H9 (cell line): Measurements from ENCODE around the gene MGAT5B. TPM values are rescaled to one million over a fixed set of nuclear protein-coding genes. Genes with fewer than 3 reads are reported as not detected.

ENCODE experiments used
- DNase-seq: peaks from one replicate; pipeline ENCODE4 v3.0.0-alpha.2; 2017
- H2AFZ ChIP-seq: one replicate; pipeline ENCODE4 v1.6.1; 2013; ENCODE audit warnings: mild to moderate bottlenecking, low read length, control low read depth, moderate library complexity
- H2AK5ac ChIP-seq: 2 replicates; pipeline ENCODE4 v1.6.1; 2013; ENCODE audit warnings: low read length, control low read depth, mixed read lengths; ENCODE audit not compliant: insufficient read length
- H2BK120ac ChIP-seq: one replicate; pipeline ENCODE4 v1.6.1; 2013; ENCODE audit warnings: low read depth, mild to moderate bottlenecking, low read length, control low read depth, inconsistent platforms; ENCODE audit not compliant: poor library complexity, severe bottlenecking
- H2BK12ac ChIP-seq: 2 replicates; pipeline ENCODE4 v1.6.1; 2013; ENCODE audit warnings: low read length, control low read depth, mixed read lengths, low read depth; ENCODE audit not compliant: insufficient read length
- H2BK15ac ChIP-seq: 2 replicates; pipeline ENCODE4 v1.6.1; 2013; ENCODE audit warnings: low read depth, low read length, control low read depth
- H2BK20ac ChIP-seq: one replicate; pipeline ENCODE4 v1.6.1; 2013; ENCODE audit warnings: low read depth, mild to moderate bottlenecking, low read length, control low read depth, inconsistent platforms; ENCODE audit not compliant: poor library complexity, severe bottlenecking
- H2BK5ac ChIP-seq: 2 replicates; pipeline ENCODE4 v1.6.1; 2013; ENCODE audit warnings: low read length, control low read depth, mixed read lengths; ENCODE audit not compliant: insufficient read length
- H3K14ac ChIP-seq: 2 replicates; pipeline ENCODE4 v1.6.1; 2013; ENCODE audit warnings: low read length, control low read depth; ENCODE audit not compliant: insufficient read depth
- H3K18ac ChIP-seq: 2 replicates; pipeline ENCODE4 v1.6.1; 2013; ENCODE audit warnings: low read depth, mild to moderate bottlenecking, mixed read lengths, low read length, control low read depth; ENCODE audit not compliant: insufficient read length
- H3K23ac ChIP-seq: 2 replicates; pipeline ENCODE4 v1.6.1; 2013; ENCODE audit warnings: low read length, control low read depth, mixed read lengths, low read depth; ENCODE audit not compliant: insufficient read length
- H3K23me2 ChIP-seq: 2 replicates; pipeline ENCODE4 v1.6.1; 2013; ENCODE audit warnings: low read depth, mild to moderate bottlenecking, mixed read lengths, low read length, control low read depth; ENCODE audit not compliant: insufficient read length, poor library complexity, severe bottlenecking
- H3K27ac ChIP-seq: 2 replicates; pipeline ENCODE4 v1.5.1; 2013; ENCODE audit warnings: low read length, control low read depth, mixed read lengths, low read depth; ENCODE audit not compliant: insufficient read length
- H3K27me3 ChIP-seq: 2 replicates; pipeline ENCODE4 v1.6.1; 2013; ENCODE audit warnings: low read length, control low read depth, inconsistent platforms; ENCODE audit not compliant: insufficient read depth
- H3K4ac ChIP-seq: 2 replicates; pipeline ENCODE4 v1.6.1; 2013; ENCODE audit warnings: low read depth, mild to moderate bottlenecking, control low read depth, inconsistent platforms, low read length, moderate library complexity
- H3K4me1 ChIP-seq: 2 replicates; pipeline ENCODE4 v1.6.1; 2013; ENCODE audit warnings: low read length, control low read depth, inconsistent platforms; ENCODE audit not compliant: insufficient read depth
- H3K4me2 ChIP-seq: 2 replicates; pipeline ENCODE4 v1.6.1; 2013; ENCODE audit warnings: low read length, control low read depth, mixed read lengths; ENCODE audit not compliant: insufficient read length, insufficient read depth
- H3K56ac ChIP-seq: 2 replicates; pipeline ENCODE4 v1.6.1; 2013; ENCODE audit warnings: low read depth, mild to moderate bottlenecking, mixed read lengths, low read length, control low read depth; ENCODE audit not compliant: insufficient read length
- H3K79me1 ChIP-seq: 2 replicates; pipeline ENCODE4 v1.6.1; 2013; ENCODE audit warnings: low read depth, mild to moderate bottlenecking, moderate library complexity, low read length, control low read depth, inconsistent platforms; ENCODE audit not compliant: insufficient read depth, poor library complexity, severe bottlenecking
- H3K79me2 ChIP-seq: 2 replicates; pipeline ENCODE4 v1.6.1; 2013; ENCODE audit warnings: low read length, control low read depth, inconsistent platforms; ENCODE audit not compliant: insufficient read depth
- H3K9ac ChIP-seq: 2 replicates; pipeline ENCODE4 v1.6.1; 2013; ENCODE audit warnings: low read length, control low read depth, mixed read lengths; ENCODE audit not compliant: insufficient read length; ENCODE audit errors: extremely low read depth
- H3K9me3 ChIP-seq: one replicate; pipeline ENCODE4 v1.6.1; 2013; ENCODE audit warnings: low read depth, low read length, inconsistent platforms; ENCODE audit not compliant: control insufficient read depth
- H3T11ph ChIP-seq: one replicate; pipeline ENCODE4 v1.6.1; 2013; ENCODE audit warnings: mild to moderate bottlenecking, low read length, control low read depth, inconsistent platforms
- H4K20me1 ChIP-seq: one replicate; pipeline ENCODE4 v1.6.1; 2013; ENCODE audit not compliant: control insufficient read depth, insufficient read length, insufficient read depth
- H4K5ac ChIP-seq: 2 replicates; pipeline ENCODE4 v1.6.1; 2013; ENCODE audit warnings: low read depth, mild to moderate bottlenecking, mixed read lengths, low read length, control low read depth; ENCODE audit not compliant: insufficient read length
- H4K8ac ChIP-seq: replicated peaks from 2 replicates; pipeline ENCODE4 v1.6.1; 2013; ENCODE audit warnings: low read length, control low read depth, mixed read lengths, low read depth; ENCODE audit not compliant: insufficient read length
- H4K91ac ChIP-seq: 2 replicates; pipeline ENCODE4 v1.6.1; 2013; ENCODE audit warnings: low read depth, mild to moderate bottlenecking, moderate library complexity, mixed read lengths, low read length, control low read depth; ENCODE audit not compliant: insufficient read length
- H3K27ac Mint-ChIP-seq, 3 experiments: 2 replicates in 2 of 3; 3 replicates in 1 of 3; pipeline ENCODE4 v1.8.0; 2020 to 2021; ENCODE audit warnings: mixed read lengths in 3 of 3, mild to moderate bottlenecking in 1 of 3, moderate library complexity in 1 of 3
- H3K27me3 Mint-ChIP-seq: 2 replicates; pipeline ENCODE4 v1.8.0; 2021; ENCODE audit warnings: low read depth, mild to moderate bottlenecking, moderate library complexity, mixed read lengths
- H3K36me3 Mint-ChIP-seq, 3 experiments: 2 replicates in 2 of 3; 3 replicates in 1 of 3; pipeline ENCODE4 v1.8.0; 2020 to 2021; ENCODE audit warnings: low read depth in 3 of 3, mixed read lengths in 3 of 3; ENCODE audit not compliant: insufficient read depth in 1 of 3
- H3K4me1 Mint-ChIP-seq, 2 experiments: 2 replicates each; pipeline ENCODE4 v1.8.0; 2020; ENCODE audit warnings: mixed read lengths in 2 of 2
- H3K4me3 Mint-ChIP-seq, 2 experiments: 2 replicates in 1 of 2; 3 replicates in 1 of 2; pipeline ENCODE4 v1.8.0; 2020 to 2021; ENCODE audit warnings: mild to moderate bottlenecking in 2 of 2, mixed read lengths in 2 of 2, moderate library complexity in 1 of 2
- H3K9me3 Mint-ChIP-seq, 2 experiments: 2 replicates in 1 of 2; 3 replicates in 1 of 2; pipeline ENCODE4 v1.8.0; 2020; ENCODE audit warnings: mild to moderate bottlenecking in 2 of 2, mixed read lengths in 2 of 2, moderate library complexity in 1 of 2
- WGBS: extraction: QIAGEN DNeasy Blood & Tissue Kit; methylation state at CpG from one replicate; pipeline ENCODE4 v1.1.7; 2013; ENCODE audit warnings: missing lambda C conversion rate, low lambda C conversion rate, mixed read lengths; ENCODE audit not compliant: insufficient read length; ENCODE audit errors: extremely low coverage; 5-methylcytosine and 5-hydroxymethylcytosine counted together
- total RNA-seq: library from RNA; stranded (reverse); gene quantifications from 2 replicates; pipeline ENCODE4 v1.2.1, GENCODE V29; 2021
- TF ChIP-seq, protein P1 (sequence below): fragments of 200-600 bp; sonication (generic); conservative IDR thresholded peaks from 3 replicates; pipeline ENCODE4 v1.8.0; 2021; ENCODE audit warnings: antibody characterized with exemption, mild to moderate bottlenecking

MGAT5B gene
- total RNA-seq, 1 experiment from 2014 or later: 4.9 TPM

DNA sequence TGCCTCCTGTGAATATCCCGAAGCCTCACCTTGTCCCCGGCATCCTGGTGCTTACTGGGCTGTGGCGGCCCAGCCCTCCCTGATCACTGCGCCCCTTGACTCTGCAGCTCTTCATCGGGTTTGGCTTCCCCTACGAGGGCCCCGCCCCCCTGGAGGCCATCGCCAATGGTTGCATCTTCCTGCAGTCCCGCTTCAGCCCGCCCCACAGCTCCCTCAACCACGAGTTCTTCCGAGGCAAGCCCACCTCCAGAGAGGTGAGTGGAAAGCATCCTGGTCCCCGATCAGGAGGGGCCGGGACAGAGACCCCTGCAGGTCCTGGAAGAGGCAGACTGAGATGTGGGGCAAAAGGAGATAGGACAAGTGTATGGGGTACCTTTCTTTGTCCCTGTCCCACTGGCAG is 72.1 kb downstream of the MGAT5B start:
- peaks cover 3% of the 10 kb centered on the region for H3K23me2 ChIP-seq
- H2AFZ ChIP-seq: no peak overlapping the region
- no CpG with 5 or more reads among the region's 14 CpGs for WGBS
- no peak overlapping the region for H2AK5ac ChIP-seq
- H3K14ac ChIP-seq: no peak overlapping the region; the same call in 1 of the 2 replicates
- no peak overlapping the region for H2BK12ac ChIP-seq
- no peak overlapping the region for H2BK120ac ChIP-seq
- no peaks in the 10 kb centered on the region for H3K4me1 ChIP-seq
- H3K56ac ChIP-seq: no peak overlapping the region
- no peaks in the 10 kb centered on the region for H4K20me1 ChIP-seq
- H3K4me3 Mint-ChIP-seq: no peak overlapping the region; a peak in 1 of 5 replicates
- H2BK20ac ChIP-seq: no peak overlapping the region
- H3K23ac ChIP-seq: no peak overlapping the region
- TF ChIP-seq, protein P1, sequence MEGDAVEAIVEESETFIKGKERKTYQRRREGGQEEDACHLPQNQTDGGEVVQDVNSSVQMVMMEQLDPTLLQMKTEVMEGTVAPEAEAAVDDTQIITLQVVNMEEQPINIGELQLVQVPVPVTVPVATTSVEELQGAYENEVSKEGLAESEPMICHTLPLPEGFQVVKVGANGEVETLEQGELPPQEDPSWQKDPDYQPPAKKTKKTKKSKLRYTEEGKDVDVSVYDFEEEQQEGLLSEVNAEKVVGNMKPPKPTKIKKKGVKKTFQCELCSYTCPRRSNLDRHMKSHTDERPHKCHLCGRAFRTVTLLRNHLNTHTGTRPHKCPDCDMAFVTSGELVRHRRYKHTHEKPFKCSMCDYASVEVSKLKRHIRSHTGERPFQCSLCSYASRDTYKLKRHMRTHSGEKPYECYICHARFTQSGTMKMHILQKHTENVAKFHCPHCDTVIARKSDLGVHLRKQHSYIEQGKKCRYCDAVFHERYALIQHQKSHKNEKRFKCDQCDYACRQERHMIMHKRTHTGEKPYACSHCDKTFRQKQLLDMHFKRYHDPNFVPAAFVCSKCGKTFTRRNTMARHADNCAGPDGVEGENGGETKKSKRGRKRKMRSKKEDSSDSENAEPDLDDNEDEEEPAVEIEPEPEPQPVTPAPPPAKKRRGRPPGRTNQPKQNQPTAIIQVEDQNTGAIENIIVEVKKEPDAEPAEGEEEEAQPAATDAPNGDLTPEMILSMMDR: no peak
- H2BK5ac ChIP-seq: no peak overlapping the region
- H3K79me1 ChIP-seq: no peaks in the 10 kb centered on the region
- H3K27me3 Mint-ChIP-seq: no peaks in the 10 kb centered on the region
- H2BK15ac ChIP-seq: no peak overlapping the region
- no peak overlapping the region for H3K27ac ChIP-seq
- no peak overlapping the region for H3T11ph ChIP-seq
- H3K4ac ChIP-seq: no peak overlapping the region
- H3K36me3 Mint-ChIP-seq: peaks cover 0 to 11% (median 1%) of the 10 kb centered on the region in 3 experiments; a peak in 2 of 7 replicates
- no peak overlapping the region for H3K18ac ChIP-seq
- H4K5ac ChIP-seq: no peak overlapping the region
- no peak overlapping the region for H4K8ac ChIP-seq
- peak; percentile 82 for DNase-seq
- H4K91ac ChIP-seq: no peak overlapping the region
- no peaks in the 10 kb centered on the region for H3K9me3 ChIP-seq
- H3K9me3 Mint-ChIP-seq: no peaks in the 10 kb centered on the region
- H3K4me2 ChIP-seq: no peak overlapping the region
- H3K27ac Mint-ChIP-seq: no peak overlapping the region
- H3K9ac ChIP-seq: no peak overlapping the region
- H3K4me1 Mint-ChIP-seq: peaks cover 8 to 39% of the 10 kb centered on the region in 2 experiments
- H3K27me3 ChIP-seq: no peaks in the 10 kb centered on the region
- H3K79me2 ChIP-seq: no peaks in the 10 kb centered on the region
